Adrenal gland (tissue), 5 donors: ENCODE results near the gene CEP57.

Experiments
- POLR2A ChIP-seq, 2 donors: fragments of 450-650 bp; IDR thresholded peaks; one replicate each; pipeline ENCODE4 v1.6.1; 2017; ENCODE audit warnings: antibody characterized with exemption in 2 of 2, mild to moderate bottlenecking in 2 of 2, moderate library complexity in 1 of 2
- TF ChIP-seq, protein P1 (sequence below), 6 experiments: fragments of 450-650 bp in 4 of 6; fragments of 200-600 bp in 2 of 6; sonication (generic) in 1 of 6; IDR thresholded peaks; 1 replicate in 5 of 6; 2 replicates in 1 of 6; pipeline versions ENCODE4 v1.5.1 to v1.8.0; 2016 to 2021; ENCODE audit warnings: antibody characterized with exemption in 6 of 6, mild to moderate bottlenecking in 2 of 6, moderate library complexity in 1 of 6
- donor health status: DM: no; HTN: no; CAD: no.

DNA sequence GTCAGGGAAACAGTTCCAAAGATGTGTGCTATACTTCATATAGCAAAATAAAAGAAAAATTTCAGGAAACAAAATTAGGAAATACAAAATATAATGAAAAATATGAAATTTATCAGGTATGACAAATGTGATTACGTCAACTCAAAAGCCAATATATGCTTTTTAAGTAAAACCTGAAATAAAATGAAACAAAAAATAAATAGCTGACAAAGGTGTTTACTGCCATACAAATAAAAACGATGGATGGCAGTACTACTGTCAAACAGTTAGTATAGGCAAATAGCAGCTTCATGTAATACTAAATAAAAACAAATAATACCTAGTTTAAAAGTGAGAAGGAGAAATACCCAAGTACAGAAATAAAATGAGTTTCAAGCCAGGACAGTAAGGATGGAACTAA lies 13.7 kb downstream of the CEP57 start:
- TF ChIP-seq, protein P1, sequence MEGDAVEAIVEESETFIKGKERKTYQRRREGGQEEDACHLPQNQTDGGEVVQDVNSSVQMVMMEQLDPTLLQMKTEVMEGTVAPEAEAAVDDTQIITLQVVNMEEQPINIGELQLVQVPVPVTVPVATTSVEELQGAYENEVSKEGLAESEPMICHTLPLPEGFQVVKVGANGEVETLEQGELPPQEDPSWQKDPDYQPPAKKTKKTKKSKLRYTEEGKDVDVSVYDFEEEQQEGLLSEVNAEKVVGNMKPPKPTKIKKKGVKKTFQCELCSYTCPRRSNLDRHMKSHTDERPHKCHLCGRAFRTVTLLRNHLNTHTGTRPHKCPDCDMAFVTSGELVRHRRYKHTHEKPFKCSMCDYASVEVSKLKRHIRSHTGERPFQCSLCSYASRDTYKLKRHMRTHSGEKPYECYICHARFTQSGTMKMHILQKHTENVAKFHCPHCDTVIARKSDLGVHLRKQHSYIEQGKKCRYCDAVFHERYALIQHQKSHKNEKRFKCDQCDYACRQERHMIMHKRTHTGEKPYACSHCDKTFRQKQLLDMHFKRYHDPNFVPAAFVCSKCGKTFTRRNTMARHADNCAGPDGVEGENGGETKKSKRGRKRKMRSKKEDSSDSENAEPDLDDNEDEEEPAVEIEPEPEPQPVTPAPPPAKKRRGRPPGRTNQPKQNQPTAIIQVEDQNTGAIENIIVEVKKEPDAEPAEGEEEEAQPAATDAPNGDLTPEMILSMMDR (IDR thresholded peaks at IDR 0.05), result no peak
- no peak for TF ChIP-seq POLR2A (IDR thresholded peaks at IDR 0.05)
